HepG2 (cell line): ENCODE results near the gene AUP1. TPM values are rescaled to one million over a fixed set of nuclear protein-coding genes. Genes with fewer than 3 reads are reported as not detected.

Experiments used
- ATAC-seq: fragments of 200-7000 bp; cut with Tn5 transposase; 3 replicates; pipeline ENCODE4 v1.9.1; 2020; ENCODE audit warnings: mild to moderate bottlenecking, moderate library complexity
- BruUV-seq: library from RNA; stranded (reverse); fragments of 400-500 nt; replicated peaks from 2 replicates; lab custom pipeline; 2021; lab: Mats Ljungman, UMichigan
- CTCF ChIA-PET: fragments of 300-600 bp; formaldehyde crosslinking; extraction: SDS; loops from one replicate; lab custom pipeline; 2021; ENCODE audit warnings: low total read pairs, inconsistent platforms, low intra/inter-chr PET ratio; lab: Yijun Ruan, JAX
- POLR2A ChIA-PET: fragments of 350-600 bp; sonication (Branson Sonifier 250); formaldehyde crosslinking; loops from one replicate; lab custom pipeline; 2020; ENCODE audit warnings: antibody characterized with exemption, inconsistent platforms; lab: Yijun Ruan, JAX
- DNase-seq: peaks from one replicate; pipeline ENCODE4 v3.0.0-alpha.2; 2015; ENCODE audit warnings: low spot score
- FAIRE-seq: peaks from 3 replicates; lab custom pipeline; 2011; peaks lifted over from hg19 to GRCh38; lab: Jason Lieb, UNC
- H2AFZ ChIP-seq: one replicate; pipeline ENCODE4 v1.6.1; 2011; ENCODE audit warnings: low read length, inconsistent platforms
- H3K27ac ChIP-seq: fragments of 300-600 bp; 3 replicates; pipeline ENCODE4 v1.8.0; 2011; ENCODE audit warnings: mixed run types, mild to moderate bottlenecking, mixed read lengths, low read length, inconsistent platforms; ENCODE audit not compliant: insufficient read depth; ENCODE audit errors: extremely low read length
- H3K27me3 ChIP-seq, 2 experiments: fragments of 200-600 bp in 1 of 2; 2 replicates in 1 of 2; 3 replicates in 1 of 2; pipeline versions ENCODE4 v1.6.0 to v1.8.0; 2011; ENCODE audit warnings: low read length in 2 of 2, mild to moderate bottlenecking in 2 of 2, moderate library complexity in 2 of 2, inconsistent platforms in 1 of 2; ENCODE audit not compliant: insufficient read depth in 2 of 2, control insufficient read depth in 1 of 2
- H3K36me3 ChIP-seq, 2 experiments: fragments of 200-600 bp in 1 of 2; replicated peaks in 1 of 2; 2 replicates in 1 of 2; 3 replicates in 1 of 2; pipeline versions ENCODE4 v1.5.1 to v1.8.0; 2011; ENCODE audit warnings: low read length in 2 of 2, inconsistent platforms in 1 of 2; ENCODE audit not compliant: insufficient read depth in 2 of 2, control insufficient read depth in 1 of 2
- H3K4me1 ChIP-seq: 2 replicates; pipeline ENCODE4 v1.5.1; 2012; ENCODE audit warnings: low read length, inconsistent platforms; ENCODE audit not compliant: insufficient read depth
- H3K4me2 ChIP-seq: 2 replicates; pipeline ENCODE4 v1.6.0; 2011; ENCODE audit warnings: low read depth, low read length, inconsistent platforms
- H3K4me3 ChIP-seq, 3 experiments: fragments of 200-600 bp in 1 of 3; sonication (generic), shearing (Covaris generic) in 1 of 3; replicated peaks in 1 of 3; 2 replicates each; pipeline ENCODE4 v1.5.1; 2011 to 2016; ENCODE audit warnings: low read length in 3 of 3, inconsistent platforms in 2 of 3, low read depth in 2 of 3, mild to moderate bottlenecking in 2 of 3, control low read depth in 1 of 3, mixed read lengths in 1 of 3; ENCODE audit not compliant: insufficient read depth in 1 of 3
- H3K79me2 ChIP-seq: one replicate; pipeline ENCODE4 v1.6.1; 2011; ENCODE audit warnings: low read length, inconsistent platforms; ENCODE audit not compliant: insufficient read depth
- H3K9ac ChIP-seq: 2 replicates; pipeline ENCODE4 v1.6.0; 2011; ENCODE audit warnings: mild to moderate bottlenecking, low read depth, low read length, inconsistent platforms; ENCODE audit not compliant: insufficient read depth
- H3K9me3 ChIP-seq: 2 replicates; pipeline ENCODE4 v1.5.1; 2012; ENCODE audit warnings: mild to moderate bottlenecking, low read length
- H4K20me1 ChIP-seq: 2 replicates; pipeline ENCODE4 v1.6.0; 2011; ENCODE audit warnings: inconsistent platforms, mild to moderate bottlenecking, low read length, moderate library complexity; ENCODE audit not compliant: insufficient read depth
- GLI4 ChIP-seq: sonication (generic); formaldehyde crosslinking; IDR thresholded peaks from 2 replicates; pipeline ENCODE4 v1.5.1; 2020; ENCODE audit warnings: missing genetic modification reagents, mild to moderate bottlenecking, moderate library complexity, borderline replicate concordance
- HCFC1 ChIP-seq: fragments of 150-350 bp; IDR thresholded peaks from 2 replicates; pipeline ENCODE4 v1.6.1; 2014; ENCODE audit warnings: low read depth, low read length
- HDAC2 ChIP-seq: sonication (generic); formaldehyde crosslinking; IDR thresholded peaks from 2 replicates; pipeline ENCODE4 v1.4.0; 2020; ENCODE audit warnings: missing genetic modification reagents
- RNF2 ChIP-seq: fragments of 450-650 bp; conservative IDR thresholded peaks from 2 replicates; pipeline ENCODE4 v1.6.1; 2016; ENCODE audit warnings: low read depth
- ZBTB8A ChIP-seq: sonication (generic); formaldehyde crosslinking; IDR thresholded peaks from 2 replicates; pipeline ENCODE4 v1.4.0; 2020; ENCODE audit warnings: mild to moderate bottlenecking, low read depth, missing genetic modification reagents, borderline replicate concordance
- ZEB1 ChIP-seq: IDR thresholded peaks from 2 replicates; pipeline ENCODE4 v1.6.1; 2012; ENCODE audit warnings: mild to moderate bottlenecking, low read depth, inconsistent platforms; ENCODE audit not compliant: insufficient replicate concordance
- WGBS: methylation state at CpG from one replicate; pipeline ENCODE4 v1.1.6; 2017; ENCODE audit warnings: low lambda C conversion rate; 5-methylcytosine and 5-hydroxymethylcytosine counted together
- in situ Hi-C: cut with HindIII; loops from 2 replicates; pipeline ENCODE4 v1.10.0; 2017; ENCODE audit warnings: low pct_unique_long_range_greater_than_20kb; ENCODE audit not compliant: extremely low pct_ligation_motif_present
- intact Hi-C: fragments of 100-400 bp; cut with micrococcal nuclease; formaldehyde crosslinking; loops from one replicate; pipeline ENCODE4 v1.10.0; 2022; ENCODE audit not compliant: unreplicated experiment
- polyA plus RNA-seq, 8 experiments: library from polyadenylated mRNA; depleted of rRNA in 3 of 8; stranded (reverse) in 7 of 8; unstranded in 1 of 8; fragments of >200 nt; fragmentation: Illumina TruSeq in 4 of 8; extraction: Trizol in 4 of 8; gene quantifications; 2 replicates each; pipeline versions ENCODE4 v1.2.1 to v1.2.3, GENCODE V29; 2011 to 2016; ENCODE audit warnings: low read depth in 4 of 8, missing spikeins in 1 of 8, mixed read lengths in 1 of 8; ENCODE audit not compliant: insufficient read depth in 1 of 8
- total RNA-seq, 5 experiments: library from RNA; depleted of rRNA; stranded (reverse); fragments of >200 nt; fragmentation: Illumina TruSeq; extraction: Trizol; gene quantifications; 2 replicates each; pipeline ENCODE4 v1.2.3, GENCODE V29; 2016; ENCODE audit warnings: low read depth in 1 of 5
- TF ChIP-seq, protein P1 (sequence below): sonication (generic); formaldehyde crosslinking; IDR thresholded peaks from 2 replicates; pipeline ENCODE4 v1.4.0; 2020; ENCODE audit warnings: mild to moderate bottlenecking, missing genetic modification reagents
- TF ChIP-seq, protein P2 (sequence below): sonication (generic); formaldehyde crosslinking; IDR thresholded peaks from 2 replicates; pipeline ENCODE4 v1.5.0; 2020; ENCODE audit warnings: mild to moderate bottlenecking, missing genetic modification reagents, moderate library complexity
- TF ChIP-seq, protein P3 (sequence below): sonication (generic); formaldehyde crosslinking; IDR thresholded peaks from 2 replicates; pipeline ENCODE4 v1.8.1; 2023; ENCODE audit warnings: mild to moderate bottlenecking, missing genetic modification reagents
- TF ChIP-seq, protein P4 (sequence below), 2 experiments: IDR thresholded peaks; 2 replicates each; pipeline ENCODE4 v1.6.1; 2011 to 2012; ENCODE audit warnings: low read length in 2 of 2, borderline replicate concordance in 1 of 2, low read depth in 1 of 2, mild to moderate bottlenecking in 1 of 2, moderate library complexity in 1 of 2

AUP1 gene
- total and polyA plus RNA-seq, 2 of the 13 experiments (the other 11 are each of a cell fraction or from before 2014, with no cell fraction given), result 174 to 267 TPM

DNA sequence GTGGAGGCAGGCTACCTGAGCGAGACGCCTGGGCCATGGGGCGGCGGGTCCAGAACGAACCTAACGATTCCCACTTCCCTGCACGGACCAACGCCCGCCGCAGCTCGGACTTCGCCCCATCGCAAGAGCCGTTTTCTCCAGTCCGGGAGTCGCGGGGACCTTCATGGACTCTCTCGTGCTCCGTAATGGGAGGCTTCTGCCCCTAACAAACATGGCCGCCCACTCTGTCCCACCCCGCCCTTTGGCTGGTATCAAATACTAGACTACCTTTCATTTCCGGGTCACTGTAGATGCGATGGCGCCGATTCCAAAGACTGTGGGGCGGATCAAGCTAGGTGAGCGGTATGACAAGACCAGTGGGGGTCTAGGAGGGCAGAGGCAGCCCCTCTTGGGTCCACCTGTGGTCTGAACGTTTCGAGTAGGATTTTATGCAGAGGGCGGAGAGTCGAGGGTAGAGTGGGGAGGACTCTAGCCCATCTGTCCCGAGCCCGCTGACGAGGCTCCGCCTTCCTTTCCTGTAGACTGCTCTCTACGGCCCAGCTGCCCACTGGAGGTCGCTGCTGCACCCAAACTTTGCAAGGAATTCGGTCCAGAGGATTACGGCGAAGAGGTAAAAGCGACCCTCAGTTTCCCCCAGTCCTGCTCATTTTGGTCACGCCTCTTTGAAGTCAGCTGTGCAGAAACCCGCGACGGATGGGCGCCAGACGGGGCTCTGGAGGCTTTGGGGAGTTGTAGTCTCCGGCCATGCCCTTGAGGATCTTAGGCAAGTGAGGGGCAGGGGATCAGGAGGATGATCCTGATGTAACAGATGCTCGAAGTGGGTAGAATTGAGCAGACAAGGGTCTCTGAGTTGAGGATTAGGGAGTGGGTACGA is 46.5 kb downstream of the AUP1 start, which contains the start of the genes CCDC142 and TTC31:
TSS of gene CCDC142 (minus strand) at position 198 of the 874 bp plus-strand sequence. CDS start at position 37, 161 bp downstream.
TSS of gene TTC31 (plus strand) at position 281 of the 874 bp plus-strand sequence. CDS start at position 296, 15 bp downstream.
- peak within 1 kb of the TSS; percentile 89 for H3K27ac ChIP-seq
- H3K9ac ChIP-seq, result peak within 1 kb of the TSS; percentile 91
- POLR2A ChIA-PET, result interaction anchor here (0.6 to 20.6 kb wide), 21 partner anchors 10 to 357 kb away, joined by 3 to 795 read pairs (median 11); partner anchors contain the start of genes AUP1, C2orf81, DQX1 and HTRA2
- peak; percentile 92 for FAIRE-seq
- intact Hi-C loops, result loop anchor here (1.0 kb wide), 5 partner anchors 19 to 104 kb away; partner anchors contain the start of genes AUP1, HTRA2 and PCGF1
- peak within 1 kb of the TSS; percentile 78 for H3K4me2 ChIP-seq
- H3K27me3 ChIP-seq, result no peaks in the 10 kb centered on the region; a peak in 1 of 5 replicates
- peaks cover 2 to 10% of the 10 kb centered on the region in 2 experiments; a peak in 4 of 5 replicates for H3K36me3 ChIP-seq
- H3K9me3 ChIP-seq, result no peaks in the 10 kb centered on the region
- DNase-seq, result peak; percentile 97
- H3K79me2 ChIP-seq, result peaks cover 45% of the 10 kb centered on the region
- H4K20me1 ChIP-seq, result no peaks in the 10 kb centered on the region
- peak within 1 kb of the TSS; percentile 85 for H2AFZ ChIP-seq
- ATAC-seq, result peak; percentile 91
- TSS peak; percentile 87 for BruUV-seq
- CTCF ChIA-PET, result interaction anchor here (1.0 to 2.4 kb wide), 7 partner anchors 18 to 104 kb away, joined by 3 to 20 read pairs (median 10); partner anchors contain the start of genes AUP1, HTRA2, INO80B and MOGS
- in situ Hi-C loops, result loop anchor here (5.0 kb wide), 1 partner anchor 99 kb away; no protein-coding TSS in a partner anchor
- peak within 1 kb of the TSS; percentile 82 to 87 (median 83) for H3K4me3 ChIP-seq
- H3K4me1 ChIP-seq, result peaks cover 70% of the 10 kb centered on the region
- WGBS, result under 1% methylated on average over 32 of the region's 50 CpGs
- peak; percentile 89 for TF ChIP-seq HCFC1
- TF ChIP-seq GLI4, result peak; percentile 95; the same call in 1 of the 2 replicates
- TF ChIP-seq, protein P1, sequence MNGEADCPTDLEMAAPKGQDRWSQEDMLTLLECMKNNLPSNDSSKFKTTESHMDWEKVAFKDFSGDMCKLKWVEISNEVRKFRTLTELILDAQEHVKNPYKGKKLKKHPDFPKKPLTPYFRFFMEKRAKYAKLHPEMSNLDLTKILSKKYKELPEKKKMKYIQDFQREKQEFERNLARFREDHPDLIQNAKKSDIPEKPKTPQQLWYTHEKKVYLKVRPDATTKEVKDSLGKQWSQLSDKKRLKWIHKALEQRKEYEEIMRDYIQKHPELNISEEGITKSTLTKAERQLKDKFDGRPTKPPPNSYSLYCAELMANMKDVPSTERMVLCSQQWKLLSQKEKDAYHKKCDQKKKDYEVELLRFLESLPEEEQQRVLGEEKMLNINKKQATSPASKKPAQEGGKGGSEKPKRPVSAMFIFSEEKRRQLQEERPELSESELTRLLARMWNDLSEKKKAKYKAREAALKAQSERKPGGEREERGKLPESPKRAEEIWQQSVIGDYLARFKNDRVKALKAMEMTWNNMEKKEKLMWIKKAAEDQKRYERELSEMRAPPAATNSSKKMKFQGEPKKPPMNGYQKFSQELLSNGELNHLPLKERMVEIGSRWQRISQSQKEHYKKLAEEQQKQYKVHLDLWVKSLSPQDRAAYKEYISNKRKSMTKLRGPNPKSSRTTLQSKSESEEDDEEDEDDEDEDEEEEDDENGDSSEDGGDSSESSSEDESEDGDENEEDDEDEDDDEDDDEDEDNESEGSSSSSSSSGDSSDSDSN (CRISPR knock-in tag), result peak; percentile 92
- TF ChIP-seq HDAC2 (CRISPR knock-in tag), result peak; percentile 88
- TF ChIP-seq, protein P2, sequence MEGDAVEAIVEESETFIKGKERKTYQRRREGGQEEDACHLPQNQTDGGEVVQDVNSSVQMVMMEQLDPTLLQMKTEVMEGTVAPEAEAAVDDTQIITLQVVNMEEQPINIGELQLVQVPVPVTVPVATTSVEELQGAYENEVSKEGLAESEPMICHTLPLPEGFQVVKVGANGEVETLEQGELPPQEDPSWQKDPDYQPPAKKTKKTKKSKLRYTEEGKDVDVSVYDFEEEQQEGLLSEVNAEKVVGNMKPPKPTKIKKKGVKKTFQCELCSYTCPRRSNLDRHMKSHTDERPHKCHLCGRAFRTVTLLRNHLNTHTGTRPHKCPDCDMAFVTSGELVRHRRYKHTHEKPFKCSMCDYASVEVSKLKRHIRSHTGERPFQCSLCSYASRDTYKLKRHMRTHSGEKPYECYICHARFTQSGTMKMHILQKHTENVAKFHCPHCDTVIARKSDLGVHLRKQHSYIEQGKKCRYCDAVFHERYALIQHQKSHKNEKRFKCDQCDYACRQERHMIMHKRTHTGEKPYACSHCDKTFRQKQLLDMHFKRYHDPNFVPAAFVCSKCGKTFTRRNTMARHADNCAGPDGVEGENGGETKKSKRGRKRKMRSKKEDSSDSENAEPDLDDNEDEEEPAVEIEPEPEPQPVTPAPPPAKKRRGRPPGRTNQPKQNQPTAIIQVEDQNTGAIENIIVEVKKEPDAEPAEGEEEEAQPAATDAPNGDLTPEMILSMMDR, result peak; percentile 99
- TF ChIP-seq ZEB1, result peak; percentile 33
- no peak for TF ChIP-seq RNF2
- TF ChIP-seq ZBTB8A (CRISPR knock-in tag), result 0 out of 2 replicates have a peak, but pooled peaks have one; percentile 80
- TF ChIP-seq, protein P3, sequence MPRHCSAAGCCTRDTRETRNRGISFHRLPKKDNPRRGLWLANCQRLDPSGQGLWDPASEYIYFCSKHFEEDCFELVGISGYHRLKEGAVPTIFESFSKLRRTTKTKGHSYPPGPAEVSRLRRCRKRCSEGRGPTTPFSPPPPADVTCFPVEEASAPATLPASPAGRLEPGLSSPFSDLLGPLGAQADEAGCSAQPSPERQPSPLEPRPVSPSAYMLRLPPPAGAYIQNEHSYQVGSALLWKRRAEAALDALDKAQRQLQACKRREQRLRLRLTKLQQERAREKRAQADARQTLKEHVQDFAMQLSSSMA (CRISPR knock-in tag), result peak; percentile 79; the same call in 1 of the 2 replicates
- TF ChIP-seq, protein P4, sequence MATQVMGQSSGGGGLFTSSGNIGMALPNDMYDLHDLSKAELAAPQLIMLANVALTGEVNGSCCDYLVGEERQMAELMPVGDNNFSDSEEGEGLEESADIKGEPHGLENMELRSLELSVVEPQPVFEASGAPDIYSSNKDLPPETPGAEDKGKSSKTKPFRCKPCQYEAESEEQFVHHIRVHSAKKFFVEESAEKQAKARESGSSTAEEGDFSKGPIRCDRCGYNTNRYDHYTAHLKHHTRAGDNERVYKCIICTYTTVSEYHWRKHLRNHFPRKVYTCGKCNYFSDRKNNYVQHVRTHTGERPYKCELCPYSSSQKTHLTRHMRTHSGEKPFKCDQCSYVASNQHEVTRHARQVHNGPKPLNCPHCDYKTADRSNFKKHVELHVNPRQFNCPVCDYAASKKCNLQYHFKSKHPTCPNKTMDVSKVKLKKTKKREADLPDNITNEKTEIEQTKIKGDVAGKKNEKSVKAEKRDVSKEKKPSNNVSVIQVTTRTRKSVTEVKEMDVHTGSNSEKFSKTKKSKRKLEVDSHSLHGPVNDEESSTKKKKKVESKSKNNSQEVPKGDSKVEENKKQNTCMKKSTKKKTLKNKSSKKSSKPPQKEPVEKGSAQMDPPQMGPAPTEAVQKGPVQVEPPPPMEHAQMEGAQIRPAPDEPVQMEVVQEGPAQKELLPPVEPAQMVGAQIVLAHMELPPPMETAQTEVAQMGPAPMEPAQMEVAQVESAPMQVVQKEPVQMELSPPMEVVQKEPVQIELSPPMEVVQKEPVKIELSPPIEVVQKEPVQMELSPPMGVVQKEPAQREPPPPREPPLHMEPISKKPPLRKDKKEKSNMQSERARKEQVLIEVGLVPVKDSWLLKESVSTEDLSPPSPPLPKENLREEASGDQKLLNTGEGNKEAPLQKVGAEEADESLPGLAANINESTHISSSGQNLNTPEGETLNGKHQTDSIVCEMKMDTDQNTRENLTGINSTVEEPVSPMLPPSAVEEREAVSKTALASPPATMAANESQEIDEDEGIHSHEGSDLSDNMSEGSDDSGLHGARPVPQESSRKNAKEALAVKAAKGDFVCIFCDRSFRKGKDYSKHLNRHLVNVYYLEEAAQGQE (IDR thresholded peaks at IDR 0.05; ENCODE audit: borderline replicate concordance in 1 of 2, low read depth in 1 of 2, low read length in 2 of 2), result peak in 1 of 2 experiments; percentile 62; a peak in 1 of 4 replicates
